ENCODE results near the gene ENTPD2. TPM values are rescaled to one million over a fixed set of nuclear protein-coding genes. Genes with fewer than 3 reads are reported as not detected.

ENTPD2 gene
- total and polyA plus RNA-seq, 8 donors: 0.91 to 6.5 (median 2.7) TPM

Other genes starting within 250 kb of the ENTPD2 start
Only the 30 nearest of the 37 such genes appear.
- 100 to 1,000 TPM; 230 to 422 (median 268) TPM for gene EDF1, start 187.8 kb downstream of the ENTPD2 start, total RNA-seq
- gene EDF1, start 187.8 kb downstream of the ENTPD2 start, polyA plus RNA-seq: 100 to 1,000 TPM; 443 to 612 TPM
- 10 to 100 TPM in 1 of 6 donors, 1 to 10 TPM in 5; 4.8 to 13.4 (median 6.9) TPM for gene TRAF2, start 167.5 kb downstream of the ENTPD2 start, total RNA-seq
- gene TRAF2, start 167.5 kb downstream of the ENTPD2 start, polyA plus RNA-seq: 10 to 100 TPM; 14.4 TPM
- gene FBXW5, start 109.3 kb downstream of the ENTPD2 start, total RNA-seq: 10 to 100 TPM; 56.2 to 80.2 (median 60.4) TPM
- gene FBXW5, start 109.3 kb downstream of the ENTPD2 start, polyA plus RNA-seq: 100 to 1,000 TPM; 112 to 117 TPM
- 1 to 10 TPM in 1 of 6 donors, under 1 TPM in 4, not detected in 1; 0.24 to 1.2 (median 0.43) TPM for gene C8G, start 108.8 kb downstream of the ENTPD2 start, total RNA-seq
- 1 to 10 TPM in 1 of 2 donors, under 1 TPM in 1; 0.84 to 5.0 TPM for gene C8G, start 108.8 kb downstream of the ENTPD2 start, polyA plus RNA-seq
- gene LCN12, start 101.8 kb downstream of the ENTPD2 start, total RNA-seq: 1 to 10 TPM in 5 of 6 donors, under 1 TPM in 1; 0.57 to 7.6 (median 3.0) TPM
- 10 to 100 TPM in 1 of 2 donors, 1 to 10 TPM in 1; 9.0 to 16.5 TPM for gene LCN12, start 101.8 kb downstream of the ENTPD2 start, polyA plus RNA-seq
- 10 to 100 TPM in 4 of 6 donors, 1 to 10 TPM in 2; 5.7 to 42.7 (median 25.8) TPM for gene PTGDS, start 76.6 kb downstream of the ENTPD2 start, total RNA-seq
- gene PTGDS, start 76.6 kb downstream of the ENTPD2 start, polyA plus RNA-seq: 10 to 100 TPM; 35.0 to 49.1 TPM
- gene LCNL1, start 71.1 kb downstream of the ENTPD2 start, total RNA-seq: under 1 TPM in 3 of 6 donors, not detected in 3; 0.12 to 0.17 (median 0.14) TPM
- under 1 TPM; 0.23 to 0.38 TPM for gene LCNL1, start 71.1 kb downstream of the ENTPD2 start, polyA plus RNA-seq
- 10 to 100 TPM; 16.0 to 23.5 (median 20.0) TPM for gene PAXX, start 61.6 kb downstream of the ENTPD2 start, total RNA-seq
- 100 to 1,000 TPM; 184 to 222 TPM for gene PAXX, start 61.6 kb downstream of the ENTPD2 start, polyA plus RNA-seq
- under 1 TPM in 5 of 6 donors, not detected in 1; 0.24 to 0.44 (median 0.38) TPM for gene CLIC3, start 57.5 kb downstream of the ENTPD2 start, total RNA-seq
- 1 to 10 TPM; 1.1 to 1.3 TPM for gene CLIC3, start 57.5 kb downstream of the ENTPD2 start, polyA plus RNA-seq
- 10 to 100 TPM; 16.2 to 32.6 (median 25.4) TPM for gene ABCA2, start 25.8 kb downstream of the ENTPD2 start, total RNA-seq
- 10 to 100 TPM; 70.4 to 80.0 TPM for gene ABCA2, start 25.8 kb downstream of the ENTPD2 start, polyA plus RNA-seq
- under 1 TPM in 2 of 6 donors, not detected in 4; 0.18 to 0.19 TPM for gene FUT7, start 22.0 kb downstream of the ENTPD2 start, total RNA-seq
- gene FUT7, start 22.0 kb downstream of the ENTPD2 start, polyA plus RNA-seq: under 1 TPM in 1 of 2 donors, not detected in 1; 0.12 TPM
- gene NPDC1, start 7.9 kb downstream of the ENTPD2 start, total RNA-seq: 10 to 100 TPM; 31.5 to 70.9 (median 36.8) TPM
- 100 to 1,000 TPM; 183 to 328 TPM for gene NPDC1, start 7.9 kb downstream of the ENTPD2 start, polyA plus RNA-seq
- gene SAPCD2, start 16.5 kb upstream of the ENTPD2 start, total RNA-seq: under 1 TPM; 0.04 to 0.97 (median 0.45) TPM
- under 1 TPM; 0.30 to 0.38 TPM for gene SAPCD2, start 16.5 kb upstream of the ENTPD2 start, polyA plus RNA-seq
- gene UAP1L1, start 23.5 kb upstream of the ENTPD2 start, total RNA-seq: 10 to 100 TPM in 1 of 6 donors, 1 to 10 TPM in 5; 5.2 to 13.6 (median 5.9) TPM
- 10 to 100 TPM; 10.5 to 14.4 TPM for gene UAP1L1, start 23.5 kb upstream of the ENTPD2 start, polyA plus RNA-seq
- gene MAN1B1, start 32.9 kb upstream of the ENTPD2 start, total RNA-seq: 10 to 100 TPM; 22.0 to 33.5 (median 26.0) TPM
- 10 to 100 TPM; 83.6 to 86.0 TPM for gene MAN1B1, start 32.9 kb upstream of the ENTPD2 start, polyA plus RNA-seq
- gene DPP7, start 60.7 kb upstream of the ENTPD2 start, total RNA-seq: 100 to 1,000 TPM in 2 of 6 donors, 10 to 100 TPM in 4; 87.3 to 113 (median 98.8) TPM
- 100 to 1,000 TPM; 497 to 526 TPM for gene DPP7, start 60.7 kb upstream of the ENTPD2 start, polyA plus RNA-seq
- under 1 TPM in 4 of 6 donors, not detected in 2; 0.08 to 0.44 (median 0.22) TPM for gene GRIN1, start 85.1 kb upstream of the ENTPD2 start, total RNA-seq
- under 1 TPM; 0.21 to 0.53 TPM for gene GRIN1, start 85.1 kb upstream of the ENTPD2 start, polyA plus RNA-seq
- gene LRRC26, start 116.0 kb upstream of the ENTPD2 start, total RNA-seq: under 1 TPM; 0.28 to 0.90 (median 0.49) TPM
- gene LRRC26, start 116.0 kb upstream of the ENTPD2 start, polyA plus RNA-seq: not detected
- not detected for gene TMEM210, start 118.0 kb upstream of the ENTPD2 start, total RNA-seq
- gene TMEM210, start 118.0 kb upstream of the ENTPD2 start, polyA plus RNA-seq: not detected
- gene ANAPC2, start 134.5 kb upstream of the ENTPD2 start, total RNA-seq: 10 to 100 TPM; 22.2 to 39.4 (median 31.5) TPM
- gene ANAPC2, start 134.5 kb upstream of the ENTPD2 start, polyA plus RNA-seq: 100 to 1,000 TPM in 1 of 2 donors, 10 to 100 TPM in 1; 99.9 to 122 TPM
- 10 to 100 TPM; 30.8 to 45.2 (median 38.3) TPM for gene SSNA1, start 134.6 kb upstream of the ENTPD2 start, total RNA-seq
- gene SSNA1, start 134.6 kb upstream of the ENTPD2 start, polyA plus RNA-seq: 10 to 100 TPM; 67.4 to 81.0 TPM
- gene TPRN, start 146.7 kb upstream of the ENTPD2 start, total RNA-seq: 100 to 1,000 TPM in 1 of 6 donors, 10 to 100 TPM in 5; 50.3 to 110 (median 74.8) TPM
- gene TPRN, start 146.7 kb upstream of the ENTPD2 start, polyA plus RNA-seq: 10 to 100 TPM; 48.7 to 66.5 TPM
- 10 to 100 TPM in 5 of 6 donors, 1 to 10 TPM in 1; 9.7 to 19.0 (median 13.1) TPM for gene TMEM203, start 151.6 kb upstream of the ENTPD2 start, total RNA-seq
- 10 to 100 TPM; 16.9 to 22.8 TPM for gene TMEM203, start 151.6 kb upstream of the ENTPD2 start, polyA plus RNA-seq
- gene NDOR1, start 151.6 kb upstream of the ENTPD2 start, total RNA-seq: 10 to 100 TPM in 1 of 6 donors, 1 to 10 TPM in 5; 4.6 to 12.9 (median 6.5) TPM
- gene NDOR1, start 151.6 kb upstream of the ENTPD2 start, polyA plus RNA-seq: 10 to 100 TPM in 1 of 2 donors, 1 to 10 TPM in 1; 9.7 to 25.4 TPM
- 1 to 10 TPM; 3.3 to 6.5 (median 3.4) TPM for gene RNF208, start 168.2 kb upstream of the ENTPD2 start, total RNA-seq
- 10 to 100 TPM; 11.4 to 20.7 TPM for gene RNF208, start 168.2 kb upstream of the ENTPD2 start, polyA plus RNA-seq
- gene CYSRT1, start 171.1 kb upstream of the ENTPD2 start, total RNA-seq: under 1 TPM in 2 of 6 donors, not detected in 4; 0.22 to 0.32 TPM
- 1 to 10 TPM in 1 of 2 donors, under 1 TPM in 1; 0.87 to 1.3 TPM for gene CYSRT1, start 171.1 kb upstream of the ENTPD2 start, polyA plus RNA-seq
- under 1 TPM in 1 of 6 donors, not detected in 5; 0.09 TPM for gene RNF224, start 173.4 kb upstream of the ENTPD2 start, total RNA-seq
- under 1 TPM; 0.61 TPM for gene RNF224, start 173.4 kb upstream of the ENTPD2 start, polyA plus RNA-seq
- gene SLC34A3, start 176.8 kb upstream of the ENTPD2 start, total RNA-seq: under 1 TPM in 2 of 6 donors, not detected in 4; 0.12 to 0.19 TPM
- under 1 TPM; 0.21 to 0.42 TPM for gene SLC34A3, start 176.8 kb upstream of the ENTPD2 start, polyA plus RNA-seq
- 10 to 100 TPM; 40.9 to 87.6 (median 64.7) TPM for gene TUBB4B, start 187.2 kb upstream of the ENTPD2 start, total RNA-seq
- gene TUBB4B, start 187.2 kb upstream of the ENTPD2 start, polyA plus RNA-seq: 100 to 1,000 TPM in 1 of 2 donors, 10 to 100 TPM in 1; 96.2 to 143 TPM
- not detected for gene STPG3, start 197.2 kb upstream of the ENTPD2 start, total RNA-seq
- gene STPG3, start 197.2 kb upstream of the ENTPD2 start, polyA plus RNA-seq: under 1 TPM in 1 of 2 donors, not detected in 1; 0.23 TPM